Stimulated activated CD4-positive, alpha-beta T cell treated with anti-CD3 and anti-CD28 coated beads, Interleukin-15, amount 100 ng/mL, for 48 hours (primary cell): ENCODE measurements around the gene ABCA6.

Experiments
- DNase-seq, 2 donors: peaks; one replicate each; pipeline ENCODE4 v3.0.0-alpha.2; 2020; ENCODE audit warnings: low read depth in 2 of 2

The ABCA6 gene

DNA sequence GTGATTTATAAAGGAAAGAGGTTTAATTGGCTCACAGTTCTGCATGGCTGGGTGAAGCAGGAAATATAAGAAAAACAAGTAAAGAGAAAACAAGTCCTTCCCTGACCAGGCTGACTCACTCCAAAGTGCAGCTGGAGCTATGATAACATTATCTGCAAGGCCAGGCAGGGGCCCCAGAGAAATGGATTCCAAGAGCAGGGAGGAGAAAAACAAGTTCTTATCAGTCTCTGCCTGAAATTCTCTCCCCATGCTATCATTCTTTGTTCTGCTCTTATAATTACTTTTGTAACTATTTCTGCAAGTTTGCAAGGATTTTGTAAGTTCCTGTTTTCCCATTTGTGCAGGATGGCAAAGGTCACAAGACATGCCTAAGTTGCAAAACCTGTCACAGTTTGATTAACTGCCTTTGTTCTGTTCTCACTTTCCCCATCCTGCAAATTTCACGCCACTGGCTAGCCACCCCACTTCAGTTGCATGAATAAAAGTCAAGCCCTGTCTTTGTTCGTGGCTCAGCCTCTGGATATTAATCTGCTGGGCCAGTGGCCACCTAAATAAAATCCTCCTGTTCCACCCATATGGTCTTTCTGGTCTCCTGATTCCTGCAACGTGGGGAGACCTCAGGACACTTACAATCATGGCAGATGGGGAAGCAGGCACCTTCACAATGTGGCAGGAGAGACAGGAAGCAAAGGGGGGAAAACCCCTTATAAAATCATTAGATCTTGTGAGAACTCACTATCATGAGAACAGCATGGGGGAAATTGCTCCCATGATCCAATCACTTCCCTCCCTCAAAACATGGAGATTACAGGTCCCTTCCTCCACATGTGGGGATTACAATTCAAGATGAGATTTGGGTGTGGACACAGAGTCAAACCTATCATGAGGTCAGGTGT lies 94.1 kb downstream of the ABCA6 start:
- DNase-seq, result no peak

DNA sequence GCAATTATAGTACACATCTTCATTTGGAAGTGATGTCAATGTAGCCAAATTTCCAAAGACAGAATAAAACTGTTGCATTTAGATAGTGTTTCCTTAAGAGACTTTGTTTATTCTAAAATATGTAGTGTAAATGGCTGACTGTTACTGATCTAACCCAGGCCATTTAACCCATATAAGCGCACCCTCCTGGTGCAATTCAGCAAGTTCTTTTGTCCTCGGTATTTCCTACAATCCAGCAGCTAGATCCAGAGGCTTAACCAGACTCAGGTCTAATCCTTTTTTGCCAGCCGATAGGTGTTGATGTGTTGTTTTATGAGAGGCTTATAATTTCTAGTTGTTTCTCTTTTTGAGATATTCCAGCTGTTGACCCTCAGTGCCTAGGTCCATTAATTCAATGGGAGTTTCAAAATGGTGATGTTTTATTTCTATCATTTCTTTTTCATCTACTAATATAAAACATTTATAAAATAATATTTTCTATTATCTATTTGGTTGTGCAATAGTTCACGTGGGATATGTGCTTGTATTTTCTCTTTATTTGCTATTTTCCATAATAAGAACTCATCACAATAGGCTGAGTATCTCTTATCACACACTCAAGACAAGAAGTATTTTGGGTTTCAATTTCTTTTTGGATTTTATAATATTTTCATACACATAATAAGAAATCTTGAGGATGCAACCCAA lies 95.4 kb downstream of the ABCA6 start:
- no peak for DNase-seq

DNA sequence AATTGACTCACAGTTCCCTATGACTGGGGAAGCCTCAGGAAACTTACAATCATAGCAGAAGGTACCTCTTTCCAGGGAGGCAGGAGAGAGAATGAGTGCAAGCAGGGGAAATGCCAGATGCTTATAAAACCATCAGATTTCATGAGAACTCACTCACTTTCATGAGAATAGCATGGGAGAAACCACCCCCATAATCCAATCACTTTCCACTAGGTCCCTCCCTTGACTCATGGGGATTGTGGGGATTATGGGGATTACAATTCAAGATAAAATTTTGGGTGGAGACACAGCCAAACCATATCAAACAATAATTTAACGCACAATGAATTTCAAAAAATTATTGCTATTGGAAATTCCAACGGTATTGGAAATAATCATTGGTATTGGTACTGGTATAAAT lies 96.0 kb downstream of the ABCA6 start:
- no peak for DNase-seq

DNA sequence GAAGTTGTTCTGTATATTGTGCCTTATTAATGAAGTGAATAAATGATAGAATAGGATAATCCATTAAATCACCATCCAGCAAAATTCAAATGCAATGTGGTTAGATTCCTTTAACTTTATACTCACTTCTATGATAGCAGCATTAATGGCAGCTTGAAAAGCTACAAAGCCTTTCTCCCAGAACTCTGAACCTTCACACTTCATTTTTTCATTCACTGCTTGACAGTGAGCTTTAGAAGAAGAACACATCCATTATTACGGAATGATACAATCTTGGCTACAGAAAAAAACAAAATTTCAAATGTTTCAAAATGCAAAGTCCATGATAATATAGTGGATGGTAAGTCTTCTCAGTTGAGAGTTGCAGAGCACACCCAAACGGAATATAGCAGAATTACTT lies 97.3 kb downstream of the ABCA6 start:
- DNase-seq, result no peak

DNA sequence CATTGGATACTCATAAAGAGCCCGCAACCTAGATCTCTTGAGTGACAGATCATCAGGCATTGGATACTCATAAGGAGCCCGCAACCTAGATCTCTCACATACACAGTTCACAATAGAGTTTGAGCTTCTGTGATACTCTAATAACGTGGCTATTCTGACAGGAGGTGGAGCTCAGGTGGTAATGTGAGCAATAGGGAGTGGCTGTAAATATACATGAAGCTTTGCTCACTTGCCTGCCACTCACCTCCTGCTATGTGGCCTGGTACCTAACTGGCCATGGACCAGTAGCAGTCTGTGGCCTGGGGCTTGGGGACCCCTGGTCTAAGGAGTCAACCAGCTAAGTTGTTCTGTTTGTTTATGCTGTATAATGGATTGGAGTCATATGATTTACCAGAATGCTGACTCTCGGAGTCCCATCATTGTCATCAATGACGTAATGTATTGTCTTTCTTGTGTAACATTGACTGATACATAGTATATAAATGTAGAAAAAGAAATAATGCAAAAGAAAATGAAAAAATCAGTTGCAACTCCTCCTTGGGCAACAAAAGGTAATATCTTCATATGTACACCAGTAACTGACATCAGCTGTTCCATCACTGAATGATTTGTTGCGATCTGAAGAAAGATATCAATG lies 98.5 kb downstream of the ABCA6 start:
- no peak for DNase-seq

DNA sequence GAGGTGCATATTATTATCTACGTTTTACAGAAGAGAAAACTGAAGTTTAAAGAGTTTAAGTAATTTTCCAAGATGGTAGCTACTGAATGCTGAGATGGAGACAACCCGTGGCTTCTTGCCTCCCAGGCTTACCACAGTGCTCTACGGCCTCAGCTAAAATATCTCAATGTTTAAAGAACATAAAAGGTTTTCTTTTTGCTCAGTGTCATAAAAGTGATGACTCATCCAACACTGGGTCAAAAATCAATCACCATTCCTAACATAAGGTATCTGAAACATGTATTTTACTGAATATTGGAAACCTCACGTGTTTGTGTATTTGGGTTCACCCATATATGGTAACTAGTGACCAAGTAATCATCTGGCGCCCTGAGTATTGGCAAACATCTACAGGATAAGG lies 99.4 kb downstream of the ABCA6 start:
- DNase-seq, result no peak

DNA sequence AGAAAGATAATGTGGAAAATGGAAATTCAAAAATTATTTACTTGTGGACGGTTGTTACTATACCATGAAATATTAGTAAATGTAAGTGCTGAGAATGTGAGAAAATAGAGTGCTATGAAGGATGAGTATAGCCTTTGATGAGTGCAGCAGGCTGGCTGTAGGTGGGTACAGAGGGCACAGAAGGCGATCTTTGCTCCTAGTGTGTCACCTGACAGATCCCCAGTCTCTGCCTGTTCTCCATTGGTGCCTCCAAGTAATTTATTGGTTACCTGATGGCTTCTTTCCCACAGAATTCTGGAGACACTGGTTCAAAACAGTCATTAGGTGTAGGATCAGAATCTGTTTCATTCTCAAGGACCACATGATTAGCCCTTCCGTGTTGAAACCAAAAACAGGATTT lies 109.9 kb downstream of the ABCA6 start:
- DNase-seq, result no peak

DNA sequence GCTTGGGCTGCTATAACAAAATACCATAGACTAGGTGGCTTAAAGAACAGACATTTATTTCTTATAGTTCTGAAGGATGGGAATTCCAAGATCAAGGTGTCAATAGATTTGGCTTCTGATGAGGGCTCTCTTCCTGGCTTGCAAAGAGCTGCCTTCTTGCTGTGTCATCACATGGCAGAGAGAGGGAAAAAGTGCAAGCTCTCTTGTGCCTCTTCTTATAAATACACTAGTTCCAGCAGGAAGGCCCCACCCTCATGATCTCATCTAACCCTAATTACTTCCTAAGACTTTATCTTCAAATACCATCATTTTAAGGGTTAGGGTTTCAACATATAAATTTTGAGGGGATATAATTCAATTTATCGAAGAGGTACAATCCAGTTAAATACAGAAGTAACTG lies 111.5 kb downstream of the ABCA6 start:
- no peak for DNase-seq
